GM21737 (cell line): ENCODE measurements around the gene C10orf95.

Experiments used
- ATAC-seq: cut with Tn5 transposase; IDR thresholded peaks from one replicate; pipeline ENCODE4 v1.9.1; 2021; ENCODE audit warnings: mild to moderate bottlenecking, moderate library complexity; ENCODE audit not compliant: unreplicated experiment

The C10orf95 gene

GRCh38 chr10:102405108-102405571 is 46.2 kb downstream of the C10orf95 start:
- ATAC-seq: no peak

GRCh38 chr10:102404361-102405107 is 46.8 kb downstream of the C10orf95 start:
- ATAC-seq: no peak

GRCh38 chr10:102403115-102403514 is 48.2 kb downstream of the C10orf95 start:
- ATAC-seq: no peak

GRCh38 chr10:102402512-102402896 is 48.8 kb downstream of the C10orf95 start:
- ATAC-seq: no peak

- ATAC-seq: no peak
Measured at GRCh38 chr10:102401735-102402511, 49.4 kb downstream of the C10orf95 start.

GRCh38 chr10:102401342-102401654 is 50.0 kb downstream of the C10orf95 start:
- ATAC-seq: no peak

GRCh38 chr10:102400598-102401341 is 50.6 kb downstream of the C10orf95 start:
- ATAC-seq: no peak

- no peak for ATAC-seq
Measured at GRCh38 chr10:102400076-102400475, 51.3 kb downstream of the C10orf95 start.
